ENCODE measurements around the gene SH3GL1. TPM values are rescaled to one million over a fixed set of nuclear protein-coding genes. Genes with fewer than 3 reads are reported as not detected.

The SH3GL1 gene
- total RNA-seq, 2 experiments from 2014 or later = 33.2 to 38.9 TPM

GRCh38 chr19:4345342-4346019, 54.9 kb downstream of the SH3GL1 start:
- ChIA-PET CTCF (ENCODE audit: unreplicated experiment) (no interaction called here), POLR2A (no interaction called here)
- peaks cover 12% of the 10 kb centered on the region for H3K4me1 ChIP-seq (ENCODE audit: insufficient read depth, low read length, poor library complexity, severe bottlenecking)
- peaks cover 8% of the 10 kb centered on the region; the same call in 1 of the 2 replicates for H3K36me3 ChIP-seq (ENCODE audit: insufficient read depth, low read length)
- H2AFZ ChIP-seq (ENCODE audit: low read length) = no peak overlapping the region
- no peak overlapping the region for H3K4me3 ChIP-seq (ENCODE audit: low read depth, low read length, poor library complexity, severe bottlenecking)
- H3K9me2 ChIP-seq (ENCODE audit: insufficient read depth, low read length) = no peaks in the 10 kb centered on the region
- DNase-seq (ENCODE audit: low spot score) = no peak
- TF ChIP-seq, protein P1, sequence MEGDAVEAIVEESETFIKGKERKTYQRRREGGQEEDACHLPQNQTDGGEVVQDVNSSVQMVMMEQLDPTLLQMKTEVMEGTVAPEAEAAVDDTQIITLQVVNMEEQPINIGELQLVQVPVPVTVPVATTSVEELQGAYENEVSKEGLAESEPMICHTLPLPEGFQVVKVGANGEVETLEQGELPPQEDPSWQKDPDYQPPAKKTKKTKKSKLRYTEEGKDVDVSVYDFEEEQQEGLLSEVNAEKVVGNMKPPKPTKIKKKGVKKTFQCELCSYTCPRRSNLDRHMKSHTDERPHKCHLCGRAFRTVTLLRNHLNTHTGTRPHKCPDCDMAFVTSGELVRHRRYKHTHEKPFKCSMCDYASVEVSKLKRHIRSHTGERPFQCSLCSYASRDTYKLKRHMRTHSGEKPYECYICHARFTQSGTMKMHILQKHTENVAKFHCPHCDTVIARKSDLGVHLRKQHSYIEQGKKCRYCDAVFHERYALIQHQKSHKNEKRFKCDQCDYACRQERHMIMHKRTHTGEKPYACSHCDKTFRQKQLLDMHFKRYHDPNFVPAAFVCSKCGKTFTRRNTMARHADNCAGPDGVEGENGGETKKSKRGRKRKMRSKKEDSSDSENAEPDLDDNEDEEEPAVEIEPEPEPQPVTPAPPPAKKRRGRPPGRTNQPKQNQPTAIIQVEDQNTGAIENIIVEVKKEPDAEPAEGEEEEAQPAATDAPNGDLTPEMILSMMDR (conservative IDR thresholded peaks at IDR 0.05; ENCODE audit: low read length) = no peak
- TF ChIP-seq EZH2phosphoT487 (IDR thresholded peaks at IDR 0.05; ENCODE audit: borderline replicate concordance, low read depth, low read length) = no peak
- H3K79me2 ChIP-seq (ENCODE audit: insufficient read depth, low read depth, low read length) = no peaks in the 10 kb centered on the region
- H3K4me2 ChIP-seq (ENCODE audit: low read length) = no peak overlapping the region
- no peak overlapping the region for H3K27ac ChIP-seq (ENCODE audit: low read depth, low read length, poor library complexity, severe bottlenecking)
- intact Hi-C loops (cut with micrococcal nuclease; ENCODE audit: unreplicated experiment) = no loop called here
- H4K20me1 ChIP-seq (ENCODE audit: insufficient read depth, low read length) = no peaks in the 10 kb centered on the region
- BruUV-seq (replicated peaks) = no TSS peak
- H3K9me3 ChIP-seq (ENCODE audit: low read length) = no peaks in the 10 kb centered on the region

GRCh38 chr19:4343370-4344307, 56.7 kb downstream of the SH3GL1 start, which contains the start of gene MPND:
MPND (plus strand) TSS chr19:4343562; CDS start chr19:4343594, 32 bp downstream.
- H3K79me2 ChIP-seq (ENCODE audit: insufficient read depth, low read depth, low read length) = no peaks in the 10 kb centered on the region
- no TSS peak for BruUV-seq (replicated peaks)
- CTCF ChIA-PET (ENCODE audit: unreplicated experiment) = interaction anchor here (0.5 to 1.4 kb wide), 3 partner anchors 8 to 191 kb away, joined by 3 to 7 read pairs (median 5); no protein-coding TSS in a partner anchor

More at GRCh38 chr19:4343370-4344307, 56.7 kb downstream of the SH3GL1 start, which contains the start of gene MPND:
- TF ChIP-seq EZH2phosphoT487 (IDR thresholded peaks at IDR 0.05; ENCODE audit: borderline replicate concordance, low read depth, low read length) = no peak
- TF ChIP-seq, protein P1 (conservative IDR thresholded peaks at IDR 0.05; ENCODE audit: low read length) = no peak
- Histone ChIP-seq H3K9me3 (ENCODE audit: low read length) (no peaks in the 10 kb centered on the region), H3K4me3 (ENCODE audit: low read depth, low read length, poor library complexity, severe bottlenecking) (peak within 1 kb of the TSS; percentile 74), H3K4me2 (ENCODE audit: low read length) (peak within 1 kb of the TSS; percentile 87), H2AFZ (ENCODE audit: low read length) (peak within 1 kb of the TSS; percentile 82), H3K36me3 (ENCODE audit: insufficient read depth, low read length) (peaks cover 8% of the 10 kb centered on the region; the same call in 1 of the 2 replicates), H3K4me1 (ENCODE audit: insufficient read depth, low read length, poor library complexity, severe bottlenecking) (peaks cover 13% of the 10 kb centered on the region), H4K20me1 (ENCODE audit: insufficient read depth, low read length) (no peaks in the 10 kb centered on the region), H3K27ac (ENCODE audit: low read depth, low read length, poor library complexity, severe bottlenecking) (peak within 1 kb of the TSS; percentile 75), H3K9me2 (ENCODE audit: insufficient read depth, low read length) (no peaks in the 10 kb centered on the region)
- peak; percentile 92 for DNase-seq (ENCODE audit: low spot score)
- POLR2A ChIA-PET = interaction anchor here (0.5 to 1.5 kb wide), 9 partner anchors 23 to 131 kb away, joined by 3 to 5 read pairs (median 3); partner anchors contain the start of gene HDGFL2
- intact Hi-C loops (cut with micrococcal nuclease; ENCODE audit: unreplicated experiment) = loop anchor here (2.0 kb wide), 1 partner anchor 57 kb away; the partner anchor contains the start of gene SH3GL1

All from OCI-LY7 (cell line).